Natural killer cell (primary cell): ENCODE measurements around the gene ARHGEF26. TPM values are rescaled to one million over a fixed set of nuclear protein-coding genes. Genes with fewer than 3 reads are reported as not detected.

Experiments used
- ATAC-seq, 3 donors: fragments of 150-1000 bp in 2 of 3; fragments of 200-7000 bp in 1 of 3; cut with Tn5 transposase; 1 replicate in 1 of 3; 2 replicates in 2 of 3; pipeline ENCODE4 v1.10.0; 2021; ENCODE audit warnings: mild to moderate bottlenecking in 2 of 3, moderate library complexity in 2 of 3
- DNase-seq, 2 donors: peaks; one replicate each; pipeline versions ENCODE4 v3.0.0 to v3.0.0-alpha.2; 2013 to 2021; ENCODE audit warnings: mixed read lengths in 1 of 2
- H3K27ac ChIP-seq: one replicate; pipeline ENCODE4 v1.5.1; 2013; ENCODE audit warnings: mild to moderate bottlenecking, low read length
- H3K27me3 ChIP-seq: one replicate; pipeline ENCODE4 v1.6.1; 2013; ENCODE audit warnings: low read length; ENCODE audit not compliant: control insufficient read depth, insufficient read depth
- H3K36me3 ChIP-seq: one replicate; pipeline ENCODE4 v1.6.1; 2013; ENCODE audit warnings: low read length; ENCODE audit not compliant: control insufficient read depth, insufficient read depth
- H3K4me1 ChIP-seq: one replicate; pipeline ENCODE4 v1.6.1; 2013; ENCODE audit warnings: low read length; ENCODE audit not compliant: control insufficient read depth, insufficient read depth
- H3K4me3 ChIP-seq: one replicate; pipeline ENCODE4 v1.5.1; 2013; ENCODE audit warnings: low read length
- H3K9me3 ChIP-seq: one replicate; pipeline ENCODE4 v1.6.1; 2013; ENCODE audit warnings: low read length; ENCODE audit not compliant: control insufficient read depth, insufficient read depth
- H3K27ac Mint-ChIP-seq, 2 donors: one replicate each; pipeline ENCODE4 v1.8.0; 2022; ENCODE audit warnings: mild to moderate bottlenecking in 2 of 2, mixed read lengths in 2 of 2, moderate library complexity in 1 of 2
- H3K27me3 Mint-ChIP-seq, 2 donors: one replicate each; pipeline ENCODE4 v1.8.0; 2022; ENCODE audit warnings: low read depth in 2 of 2, mixed read lengths in 2 of 2
- H3K36me3 Mint-ChIP-seq: one replicate; pipeline ENCODE4 v1.8.0; 2022; ENCODE audit warnings: mixed read lengths
- H3K4me1 Mint-ChIP-seq, 2 donors: one replicate each; pipeline ENCODE4 v1.8.0; 2022; ENCODE audit warnings: mixed read lengths in 2 of 2
- H3K4me3 Mint-ChIP-seq: one replicate; pipeline ENCODE4 v1.8.0; 2022; ENCODE audit warnings: mild to moderate bottlenecking, moderate library complexity, mixed read lengths
- H3K9me3 Mint-ChIP-seq, 2 donors: one replicate each; pipeline ENCODE4 v1.8.0; 2022; ENCODE audit warnings: mixed read lengths in 2 of 2
- CTCF ChIP-seq: fragments of 200-600 bp; IDR thresholded peaks from one replicate; pipeline ENCODE4 v1.8.0; 2022; ENCODE audit warnings: antibody characterized with exemption
- WGBS: methylation state at CpG from one replicate; pipeline ENCODE4 v1.1.7; 2013; ENCODE audit warnings: missing lambda C conversion rate; ENCODE audit not compliant: insufficient coverage; 5-methylcytosine and 5-hydroxymethylcytosine counted together
- intact Hi-C: fragments of 100-400 bp; cut with micrococcal nuclease; formaldehyde crosslinking; loops from one replicate; pipeline ENCODE4 v1.14.2; 2022
- total RNA-seq, 4 donors: library from RNA; stranded (reverse); fragments of 120-200 nt in 1 of 4; gene quantifications; one replicate each; pipeline versions ENCODE4 v1.2.3 to v1.2.4, GENCODE V29; 2013 to 2022

Gene ARHGEF26
- total RNA-seq, 3 donors from 2014 or later (not counting 1 experiment from before 2014, with no cell fraction given), result 0.20 TPM; not detected in 2

GRCh38 chr3:154123906-154124305 is 2.7 kb downstream of the ARHGEF26 start:
- Histone ChIP-seq H3K4me3 (no peak overlapping the region), H3K27me3 (peaks cover 26% of the 10 kb centered on the region), H3K9me3 (no peaks in the 10 kb centered on the region), H3K36me3 (no peaks in the 10 kb centered on the region), H3K4me1 (peaks cover 17% of the 10 kb centered on the region), H3K27ac (no peak overlapping the region)
- peaks cover 12 to 16% of the 10 kb centered on the region in 2 donors for H3K4me1 Mint-ChIP-seq
- H3K27ac Mint-ChIP-seq, result no peak overlapping the region
- H3K36me3 Mint-ChIP-seq, result no peaks in the 10 kb centered on the region
- peaks cover 2 to 3% of the 10 kb centered on the region in 2 donors for H3K9me3 Mint-ChIP-seq
- H3K27me3 Mint-ChIP-seq, result peaks cover 41 to 57% of the 10 kb centered on the region in 2 donors
- TF ChIP-seq CTCF, result no peak
- WGBS, result 67% methylated on average over 1 of the region's 3 CpGs
- DNase-seq, result no peak
- intact Hi-C loops, result no loop called here
- no peak overlapping the region for H3K4me3 Mint-ChIP-seq
- no peak for ATAC-seq

- Histone ChIP-seq H3K36me3 (no peaks in the 10 kb centered on the region), H3K9me3 (no peaks in the 10 kb centered on the region), H3K4me1 (peaks cover 17% of the 10 kb centered on the region), H3K4me3 (no peak overlapping the region), H3K27me3 (peaks cover 18% of the 10 kb centered on the region), H3K27ac (no peak overlapping the region)
- ATAC-seq (no peak), DNase-seq (no peak)
- no peaks in the 10 kb centered on the region for H3K36me3 Mint-ChIP-seq
- intact Hi-C loops, result no loop called here
- peaks cover 30 to 43% of the 10 kb centered on the region in 2 donors for H3K27me3 Mint-ChIP-seq
- peaks cover 12 to 16% of the 10 kb centered on the region in 2 donors for H3K4me1 Mint-ChIP-seq
- 58% methylated on average over 1 of the region's 2 CpGs for WGBS
- H3K9me3 Mint-ChIP-seq, result peaks cover 2 to 3% of the 10 kb centered on the region in 2 donors
- H3K4me3 Mint-ChIP-seq, result no peak overlapping the region
- TF ChIP-seq CTCF, result no peak
- no peak overlapping the region for H3K27ac Mint-ChIP-seq
Measured at GRCh38 chr3:154125378-154126030, 4.3 kb downstream of the ARHGEF26 start.

GRCh38 chr3:154126651-154127050 is 5.5 kb downstream of the ARHGEF26 start:
- H3K27me3 Mint-ChIP-seq, result peaks cover 25 to 37% of the 10 kb centered on the region in 2 donors
- peaks cover 2 to 3% of the 10 kb centered on the region in 2 donors for H3K9me3 Mint-ChIP-seq
- H3K27ac ChIP-seq, result no peak overlapping the region
- no peak for ATAC-seq
- H3K36me3 Mint-ChIP-seq, result no peaks in the 10 kb centered on the region
- H3K4me3 ChIP-seq, result no peak overlapping the region
- peaks cover 12% of the 10 kb centered on the region for H3K4me1 ChIP-seq
- DNase-seq, result no peak
- peaks cover 14% of the 10 kb centered on the region for H3K27me3 ChIP-seq
- 83% methylated on average over 1 of the region's 2 CpGs for WGBS
- no peak overlapping the region for H3K4me3 Mint-ChIP-seq
- no peaks in the 10 kb centered on the region for H3K9me3 ChIP-seq
- peaks cover 10 to 12% of the 10 kb centered on the region in 2 donors for H3K4me1 Mint-ChIP-seq
- intact Hi-C loops, result no loop called here
- H3K27ac Mint-ChIP-seq, result no peak overlapping the region
- no peak for TF ChIP-seq CTCF
- H3K36me3 ChIP-seq, result no peaks in the 10 kb centered on the region

GRCh38 chr3:154129625-154130024 is 8.4 kb downstream of the ARHGEF26 start:
- no peak for ATAC-seq
- TF ChIP-seq CTCF, result no peak
- Mint-ChIP-seq H3K9me3 (peaks cover 2 to 3% of the 10 kb centered on the region in 2 donors), H3K27ac (no peak overlapping the region), H3K36me3 (no peaks in the 10 kb centered on the region), H3K4me3 (no peak overlapping the region), H3K27me3 (peaks cover 18% of the 10 kb centered on the region in 2 donors), H3K4me1 (no peaks in the 10 kb centered on the region)
- no peak overlapping the region for H3K27ac ChIP-seq
- H3K36me3 ChIP-seq, result no peaks in the 10 kb centered on the region
- no peaks in the 10 kb centered on the region for H3K9me3 ChIP-seq
- intact Hi-C loops, result no loop called here
- 100% methylated on average over 3 of the region's 4 CpGs for WGBS
- no peak for DNase-seq
- H3K4me1 ChIP-seq, result no peaks in the 10 kb centered on the region
- H3K4me3 ChIP-seq, result no peak overlapping the region
- H3K27me3 ChIP-seq, result no peaks in the 10 kb centered on the region
